Activated CD8-positive, alpha-beta memory T cell treated with anti-CD3 and anti-CD28 coated beads, Interleukin-2, amount 50 U/mL, for 1 hour (primary cell): Measurements from ENCODE around the gene WARS2.

ENCODE experiments used
- DNase-seq: peaks from one replicate; pipeline ENCODE4 v3.0.0-alpha.2; 2020; ENCODE audit errors: extremely low read depth

The WARS2 gene

GRCh38 chr1:118999348-119000071, 140.9 kb downstream of the WARS2 start:
- DNase-seq = no peak

GRCh38 chr1:118998171-118998570, 142.3 kb downstream of the WARS2 start:
- DNase-seq = no peak

GRCh38 chr1:118997225-118997624, 143.2 kb downstream of the WARS2 start:
- DNase-seq = no peak

- DNase-seq = no peak
Observed at GRCh38 chr1:118995312-118996016, 145.0 kb downstream of the WARS2 start.

- no peak for DNase-seq
Observed at GRCh38 chr1:118993700-118994026, 146.8 kb downstream of the WARS2 start.

- no peak for DNase-seq
Observed at GRCh38 chr1:118992868-118993699, 147.4 kb downstream of the WARS2 start.

DNA sequence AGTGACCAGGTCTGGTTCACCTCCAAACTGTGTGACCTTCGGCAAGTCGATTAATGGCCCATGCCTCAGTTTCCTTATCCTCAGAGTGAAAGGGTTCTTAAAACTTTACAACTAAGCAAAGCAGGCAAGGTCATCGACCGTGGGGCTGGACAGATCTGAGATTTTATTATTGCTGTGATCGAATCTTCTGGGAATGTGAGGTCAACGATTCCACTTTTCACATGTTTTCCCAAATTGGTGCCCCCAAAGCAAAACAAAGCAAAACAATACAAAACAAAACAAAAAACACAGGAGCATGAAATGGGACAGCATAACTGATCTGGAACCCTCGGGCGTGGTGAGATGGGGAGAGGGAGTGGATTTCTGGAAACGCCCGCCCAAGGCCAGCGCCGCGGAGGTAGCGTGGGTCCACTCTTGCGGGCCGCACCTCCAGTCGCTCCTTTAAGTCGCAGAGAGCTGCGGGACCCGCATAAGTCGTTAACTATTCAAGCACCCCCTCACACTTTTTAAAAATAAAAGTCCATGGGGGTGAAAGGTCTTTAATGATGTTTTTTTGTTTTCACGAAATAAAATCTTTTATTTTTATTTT, 148.1 kb downstream of the WARS2 start:
- DNase-seq = no peak

- DNase-seq = no peak
Observed at GRCh38 chr1:118991448-118991847, 149.0 kb downstream of the WARS2 start.

- DNase-seq = no peak
Observed at GRCh38 chr1:118990513-118991152, 149.8 kb downstream of the WARS2 start.

- no peak for DNase-seq
Observed at GRCh38 chr1:118989878-118990378, 150.5 kb downstream of the WARS2 start.

DNA sequence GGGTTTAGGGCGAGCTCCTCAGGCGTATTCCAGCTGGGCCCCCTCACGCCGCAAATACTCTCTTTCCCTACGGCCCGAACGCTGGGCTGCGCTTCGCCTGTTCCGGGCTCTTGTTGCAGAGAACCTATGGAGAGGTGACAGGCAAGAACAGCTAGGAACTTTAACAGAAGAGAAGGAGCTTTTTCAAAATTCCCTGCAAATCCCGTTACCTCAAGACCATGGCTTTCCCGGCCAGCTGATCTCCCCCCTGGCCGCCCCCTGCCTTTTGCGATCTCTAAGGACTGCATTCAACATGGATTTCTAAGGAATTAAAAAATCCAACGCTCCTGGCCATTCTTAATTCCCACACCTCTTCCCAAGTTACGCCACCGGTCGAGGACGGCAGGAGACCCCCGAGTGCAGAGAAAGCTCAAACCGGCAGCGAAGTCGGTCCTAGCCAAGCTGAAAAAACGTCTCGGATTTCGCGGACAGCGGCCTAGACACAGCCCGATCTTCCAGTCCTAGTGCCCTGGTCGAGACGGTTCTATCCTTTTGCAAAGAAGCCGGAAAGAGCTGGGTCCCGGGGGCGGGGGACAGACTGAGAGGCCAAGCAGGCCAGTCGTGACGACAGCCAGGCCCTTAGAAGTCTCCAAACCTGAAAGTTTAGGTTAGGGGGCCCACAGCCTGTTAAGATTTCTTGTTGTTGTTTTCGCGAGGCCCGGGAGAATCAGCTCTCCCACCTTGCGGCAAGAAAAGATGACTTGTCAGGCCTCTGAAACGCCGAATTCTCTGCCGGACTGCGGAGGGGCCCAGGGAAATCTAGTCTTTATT, 151.2 kb downstream of the WARS2 start:
- no peak for DNase-seq

DNA sequence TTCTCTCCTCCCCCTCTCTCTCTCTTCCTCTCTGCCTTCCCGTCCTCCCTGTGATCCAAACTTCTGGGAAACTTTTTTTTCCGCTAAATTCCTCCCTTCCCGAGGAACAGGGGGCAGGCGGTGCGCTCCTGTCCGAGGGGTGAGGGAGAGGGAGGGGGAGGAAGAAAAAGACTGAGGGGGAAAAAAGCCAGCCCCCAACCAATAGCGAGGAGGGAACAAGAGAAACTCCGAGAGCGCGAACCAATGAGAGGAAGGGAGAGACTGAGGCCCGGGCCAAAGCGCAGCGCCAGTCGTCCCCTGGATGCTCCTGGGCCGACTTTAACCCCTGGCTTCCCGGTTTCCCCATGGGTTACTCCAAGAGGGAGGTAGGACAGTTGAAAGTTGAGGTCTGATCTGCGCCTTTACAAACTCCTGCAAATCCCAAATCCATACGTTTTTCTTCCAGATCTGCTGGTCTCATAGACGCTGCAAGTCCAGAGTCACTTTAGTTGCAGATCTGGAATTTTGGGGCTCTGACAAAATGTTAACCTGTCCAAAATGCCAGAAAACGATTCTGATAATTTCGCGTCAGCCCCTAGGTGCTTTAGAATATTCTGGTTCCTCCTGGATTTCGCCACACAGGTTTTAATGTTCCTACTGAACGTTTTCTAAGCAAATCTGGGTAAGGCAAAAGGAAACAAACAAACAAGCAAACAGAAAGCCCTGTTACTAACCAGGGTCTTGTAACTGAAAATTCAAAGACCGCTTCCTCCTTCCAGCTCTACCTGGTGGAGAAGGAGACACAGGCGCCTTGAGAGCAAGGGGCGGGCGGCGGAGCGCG, 152.1 kb downstream of the WARS2 start, which contains the start of gene TBX15:
TBX15 (minus strand) TSS at position 158 of the 820 bp plus-strand sequence. CDS start 548 bp downstream, outside the sequence.
- no peak for DNase-seq

DNA sequence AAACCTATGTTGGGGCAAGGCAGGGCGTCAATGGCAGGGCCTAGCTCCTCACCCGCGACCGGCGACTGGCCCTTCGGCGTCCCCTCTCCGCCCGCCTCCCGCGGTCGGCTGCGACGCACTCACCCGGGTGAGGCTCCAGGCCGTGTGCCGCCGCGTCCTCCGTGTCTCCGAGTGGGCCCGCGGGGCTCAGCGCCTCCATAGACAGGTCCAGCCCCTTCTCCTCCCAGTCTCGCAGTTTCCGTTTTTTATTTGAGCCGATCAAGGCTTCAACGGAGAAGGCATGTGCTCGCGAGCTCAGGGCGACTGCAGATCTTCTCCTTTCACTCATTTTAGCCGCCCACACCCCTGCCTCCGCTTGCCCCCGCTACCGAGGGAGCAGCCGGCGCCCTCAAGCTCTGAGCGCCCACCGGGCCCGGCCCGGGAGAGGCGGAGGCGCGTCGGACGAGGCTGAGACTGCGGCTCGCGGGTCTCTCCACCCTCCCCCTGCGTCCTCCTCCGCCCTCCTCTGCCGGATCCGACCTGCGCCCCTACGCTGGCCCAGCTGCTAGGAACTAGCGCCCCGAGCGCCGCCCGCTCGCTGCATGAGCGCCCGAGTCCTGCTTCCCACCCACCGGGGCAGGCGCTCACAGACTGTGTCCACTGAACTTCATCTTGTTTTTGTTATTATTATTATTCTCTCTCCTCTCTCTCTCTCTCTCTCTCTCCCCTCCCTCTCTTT, 152.8 kb downstream of the WARS2 start:
- no peak for DNase-seq

DNA sequence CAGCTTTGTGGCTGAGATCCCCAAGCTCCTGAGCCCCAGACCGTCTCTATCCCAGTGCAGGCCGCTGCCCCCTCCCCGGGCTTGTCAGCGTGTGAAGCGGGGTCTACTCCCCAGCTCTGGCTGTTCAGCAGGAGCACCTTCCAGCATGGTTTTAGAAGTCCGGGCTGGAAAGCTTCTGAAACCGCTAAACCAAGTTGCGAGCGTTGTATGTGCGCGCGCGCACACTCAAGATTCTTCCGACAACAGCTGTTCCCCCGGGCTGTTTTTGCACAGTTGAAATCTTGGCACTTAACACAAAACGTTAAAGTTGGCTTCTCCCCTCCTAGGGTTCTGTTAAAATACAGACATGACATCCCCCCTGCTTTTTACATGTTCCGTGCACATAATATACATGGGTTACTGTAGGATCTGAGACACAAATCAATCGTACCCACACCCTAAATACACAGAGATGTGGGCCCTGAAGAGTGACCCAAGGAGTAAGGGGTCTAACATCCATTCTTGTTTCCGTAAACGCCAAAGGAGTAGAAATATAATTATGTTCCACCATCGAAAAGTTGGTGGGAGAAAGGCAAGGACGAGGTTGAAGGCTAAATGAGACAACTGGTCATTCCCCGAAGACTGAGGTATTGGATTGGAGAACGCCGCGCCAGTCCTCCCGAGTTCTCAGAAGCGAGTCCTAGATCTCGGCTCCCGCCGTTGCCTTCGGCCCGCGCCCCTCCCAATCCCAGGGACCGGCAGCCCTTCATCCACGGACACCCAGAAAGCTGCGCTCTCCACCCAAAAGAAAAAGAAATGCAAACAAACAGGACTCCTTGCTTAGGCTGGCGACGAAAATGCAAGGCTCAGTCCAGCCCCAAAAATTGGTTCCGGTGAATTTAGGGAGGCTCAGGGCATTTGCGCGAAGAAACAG, 153.6 kb downstream of the WARS2 start:
- no peak for DNase-seq

DNA sequence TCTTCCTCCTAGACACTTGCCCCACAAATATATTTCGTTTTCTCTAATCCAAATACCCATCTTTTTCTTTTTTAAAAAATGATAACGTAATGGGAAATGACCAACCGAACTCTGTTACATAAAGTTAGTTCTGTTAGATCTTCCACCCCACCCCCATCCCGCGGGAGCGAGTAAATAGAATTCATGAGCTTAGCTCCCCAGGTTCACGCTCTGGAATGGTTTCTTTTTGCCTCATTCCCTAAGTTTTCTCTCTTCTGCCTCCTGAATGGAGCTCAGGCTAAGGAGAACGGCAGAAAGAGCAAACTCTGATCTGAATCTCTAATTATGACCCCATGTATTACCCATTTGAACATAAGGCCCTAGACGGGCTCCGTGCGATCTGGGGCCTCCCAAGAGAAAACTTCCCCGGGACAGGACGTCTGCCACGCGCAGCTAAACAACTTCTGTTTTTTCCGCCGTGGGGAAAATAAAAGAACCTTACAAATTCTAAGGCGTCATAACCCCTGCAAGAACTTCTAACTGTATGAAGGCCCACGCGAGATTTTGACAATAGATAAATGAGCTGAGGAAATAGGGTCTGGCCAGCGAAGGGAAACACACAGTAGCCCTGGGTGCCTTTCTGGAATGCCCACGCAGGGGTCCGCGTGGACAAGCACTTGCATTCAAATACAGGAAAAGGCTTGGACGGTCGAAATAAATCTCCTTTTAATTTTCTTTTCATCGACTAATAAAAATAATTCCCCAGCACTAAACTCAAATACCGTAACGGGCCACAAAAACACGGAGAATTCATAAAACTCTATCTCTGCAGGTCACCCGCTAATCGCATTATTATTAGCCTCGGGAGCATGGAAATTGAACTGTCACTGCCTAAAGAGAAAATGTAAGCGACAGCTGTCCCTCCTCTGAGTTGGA, 154.6 kb downstream of the WARS2 start:
- no peak for DNase-seq

- DNase-seq = no peak
Observed at GRCh38 chr1:118984722-118985639, 155.5 kb downstream of the WARS2 start.
